Measurements from ENCODE around the gene CLEC7A. TPM values are rescaled to one million over a fixed set of nuclear protein-coding genes. Genes with fewer than 3 reads are reported as not detected.

CLEC7A gene
- total RNA-seq, 1 experiment from 2014 or later, result not detected

DNA sequence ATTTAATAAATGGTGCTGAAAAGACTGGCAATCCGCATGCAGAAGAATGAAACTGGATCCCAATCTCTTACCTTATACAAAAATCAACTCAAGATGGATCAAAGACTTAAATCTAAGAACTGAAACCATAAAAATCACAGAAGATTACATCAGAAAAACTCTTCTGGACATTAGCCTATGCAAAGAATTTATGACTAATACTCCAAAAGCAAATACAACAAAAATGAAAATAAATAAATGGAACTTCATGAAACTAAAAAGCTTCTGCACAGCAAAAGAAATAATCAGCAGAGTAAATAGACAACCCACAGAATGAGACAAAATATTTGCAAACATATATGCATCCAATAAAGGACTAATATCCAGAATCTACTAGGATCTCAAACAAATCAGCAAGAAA is 16.9 kb downstream of the CLEC7A start:
- Histone ChIP-seq H3K4me3 (no peak overlapping the region), H3K36me3 (no peaks in the 10 kb centered on the region), H3K9me3 (no peaks in the 10 kb centered on the region; the same call in 1 of the 2 replicates), H3K27me3 (no peaks in the 10 kb centered on the region)
- no peak for DNase-seq

DNA sequence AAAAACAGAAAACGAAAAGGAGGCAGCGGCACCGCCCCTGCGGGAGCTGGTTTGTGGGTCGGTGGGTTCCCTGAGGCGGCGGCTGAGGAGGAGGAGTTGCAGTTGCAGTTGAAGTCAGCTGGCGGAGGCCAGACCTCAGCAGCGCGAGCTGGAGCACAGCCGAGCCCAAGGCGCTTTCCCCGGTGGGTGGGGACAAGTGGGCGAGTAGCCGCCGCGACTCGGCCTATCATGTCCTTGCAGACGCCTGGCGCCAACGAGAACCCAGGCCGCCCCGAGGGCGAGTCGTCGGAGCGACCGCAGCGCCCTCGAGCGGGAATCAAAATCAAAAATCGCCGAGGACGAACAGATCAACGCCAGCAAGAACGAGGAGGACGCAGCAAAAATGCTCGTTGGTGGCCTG is 18.5 kb downstream of the CLEC7A start:
- no peaks in the 10 kb centered on the region for H3K27me3 ChIP-seq
- no peaks in the 10 kb centered on the region; the same call in 1 of the 2 replicates for H3K9me3 ChIP-seq
- DNase-seq, result no peak
- H3K36me3 ChIP-seq, result no peaks in the 10 kb centered on the region
- H3K4me3 ChIP-seq, result no peak overlapping the region

DNA sequence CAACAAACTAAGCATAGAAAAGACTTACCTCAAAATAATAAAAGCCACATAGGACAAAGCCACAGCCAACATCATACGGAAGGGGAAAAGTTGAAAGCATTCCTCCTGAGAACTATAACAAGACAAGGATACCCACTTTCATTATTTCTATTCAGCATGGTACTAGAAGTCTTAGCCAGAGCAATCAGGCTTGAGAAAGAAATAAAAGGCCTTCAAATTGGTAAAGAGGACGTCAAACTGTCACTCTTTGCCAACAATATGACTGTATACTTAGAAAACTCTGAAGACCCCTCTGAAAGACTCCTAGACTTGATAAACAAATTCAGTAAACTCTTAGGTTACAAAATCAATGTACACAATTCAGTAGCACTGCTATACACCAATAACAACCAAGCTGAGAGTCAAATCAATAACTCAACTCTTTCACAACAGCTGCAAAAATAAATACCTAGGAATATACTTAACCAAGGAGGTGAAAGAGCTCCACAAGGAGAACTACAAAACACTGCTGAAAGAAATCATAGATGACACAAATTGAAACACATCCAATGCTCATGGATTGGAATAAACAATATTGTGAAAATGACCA is 19.6 kb downstream of the CLEC7A start:
- no peak for DNase-seq

DNA sequence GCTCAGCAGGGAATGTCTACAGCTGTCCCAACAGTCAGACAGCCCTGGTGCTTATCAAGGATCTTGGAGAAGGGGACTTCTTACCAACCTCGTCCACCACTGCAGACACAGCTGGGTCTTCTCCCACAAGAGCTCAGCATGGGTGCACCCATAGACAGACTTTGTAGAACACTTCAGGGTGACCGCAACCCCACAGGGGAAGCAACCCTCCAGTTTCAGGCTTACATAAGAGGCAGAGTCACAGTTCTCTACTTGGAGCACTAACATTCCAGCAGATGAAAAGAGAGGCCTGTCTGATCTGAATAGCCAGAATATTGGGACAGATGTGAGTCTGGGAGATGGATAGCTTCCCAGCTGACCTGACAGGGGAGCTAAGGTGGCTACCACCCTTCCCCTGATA is 27.7 kb downstream of the CLEC7A start:
- H3K9me3 ChIP-seq, result peaks cover 3% of the 10 kb centered on the region
- no peaks in the 10 kb centered on the region for H3K27me3 ChIP-seq
- no peak for DNase-seq
- H3K36me3 ChIP-seq, result no peaks in the 10 kb centered on the region
- no peak overlapping the region for H3K4me3 ChIP-seq

More for the DNA sequence above, 19.6 kb downstream of the CLEC7A start:
- H3K4me3 ChIP-seq, result no peak overlapping the region
- no peaks in the 10 kb centered on the region for H3K27me3 ChIP-seq
- H3K9me3 ChIP-seq, result no peaks in the 10 kb centered on the region; the same call in 1 of the 2 replicates
- no peaks in the 10 kb centered on the region for H3K36me3 ChIP-seq

DNA sequence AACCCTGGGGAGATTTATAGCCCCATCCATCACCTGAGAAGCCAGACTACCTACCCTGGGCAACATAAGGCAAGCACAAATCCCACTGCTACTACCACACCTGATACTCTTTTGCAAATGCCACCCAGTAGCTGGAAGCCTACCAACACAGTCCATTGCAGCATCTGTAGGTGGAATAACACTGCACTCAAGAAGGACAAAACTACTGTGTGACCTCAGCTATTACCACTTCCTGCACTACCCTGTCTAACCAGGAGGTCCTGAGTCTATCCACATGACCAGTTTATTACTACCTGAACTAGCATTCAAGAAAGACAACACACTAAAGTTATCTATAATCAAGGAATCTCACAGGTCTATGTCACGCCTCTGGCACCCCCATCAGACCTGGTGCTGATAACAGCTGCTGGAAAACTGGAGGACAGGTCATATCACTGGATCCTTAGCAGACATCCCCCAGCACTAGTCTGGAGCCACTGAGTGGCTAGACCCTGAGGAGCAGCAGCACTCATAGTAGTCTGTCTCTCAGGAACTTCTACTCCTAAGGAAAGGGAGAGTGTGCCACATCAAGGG is 28.3 kb downstream of the CLEC7A start:
- DNase-seq, result no peak
- Histone ChIP-seq H3K4me3 (no peak overlapping the region), H3K27me3 (no peaks in the 10 kb centered on the region), H3K9me3 (peaks cover 3% of the 10 kb centered on the region), H3K36me3 (no peaks in the 10 kb centered on the region)

DNA sequence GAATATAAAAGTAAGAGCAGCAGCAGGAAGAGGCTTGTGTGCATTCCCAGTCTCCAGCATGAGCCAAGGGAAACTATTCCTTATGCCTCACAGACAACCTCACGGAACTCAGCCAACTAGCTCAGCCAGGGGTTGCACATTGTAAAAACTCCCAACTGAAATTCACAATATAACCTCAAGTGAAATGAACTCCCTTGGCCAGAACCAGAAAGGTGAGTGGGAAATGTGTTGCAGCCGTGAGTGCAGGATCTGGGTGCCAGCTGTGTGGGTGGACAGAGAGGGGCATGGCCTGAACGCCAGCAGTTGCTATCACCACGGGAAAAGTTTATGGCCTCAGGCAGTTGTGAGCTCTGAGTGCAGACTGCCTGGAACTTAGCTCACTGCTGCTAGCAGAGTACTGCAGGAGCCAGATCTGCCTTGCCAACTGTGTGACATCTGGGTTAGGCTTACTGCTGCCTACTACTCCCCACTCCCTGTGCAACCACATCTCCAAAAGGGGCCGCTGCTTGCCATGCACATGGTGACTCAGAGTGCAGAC is 28.9 kb downstream of the CLEC7A start:
- H3K27me3 ChIP-seq, result no peaks in the 10 kb centered on the region
- peaks cover 3% of the 10 kb centered on the region for H3K9me3 ChIP-seq
- peak overlapping the region; percentile 16; the same call in 1 of the 2 replicates for H3K4me3 ChIP-seq
- no peaks in the 10 kb centered on the region for H3K36me3 ChIP-seq
- DNase-seq, result peak; percentile 88

DNA sequence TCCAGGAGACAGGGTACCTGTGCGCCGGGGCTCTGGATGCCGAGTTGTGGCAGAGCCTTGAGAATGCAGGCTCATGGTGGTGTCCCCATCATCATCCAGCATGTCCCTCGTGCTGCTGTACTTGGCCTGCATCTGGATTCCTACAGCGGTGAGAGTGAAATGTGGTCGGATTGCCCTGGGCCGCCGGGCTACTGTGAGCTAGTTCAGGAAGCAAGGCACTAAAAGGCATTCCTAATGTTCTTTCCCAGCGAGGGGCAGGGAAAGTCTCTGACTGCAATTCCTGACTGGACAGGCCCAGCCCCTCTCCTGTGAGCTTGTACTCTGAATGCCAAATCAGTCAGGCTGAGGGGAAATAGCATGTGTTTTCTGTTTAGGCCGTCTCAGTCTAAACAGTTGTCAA is 31.2 kb downstream of the CLEC7A start, which contains the start of gene CLEC1A:
TSS of gene CLEC1A (minus strand) at position 195 of the 400 bp plus-strand sequence. CDS start at position 132, 63 bp downstream.
- H3K36me3 ChIP-seq, result no peaks in the 10 kb centered on the region
- H3K27me3 ChIP-seq, result no peaks in the 10 kb centered on the region
- peak; percentile 23 for DNase-seq
- no peak within 1 kb of the TSS for H3K4me3 ChIP-seq
- no peaks in the 10 kb centered on the region; the same call in 1 of the 2 replicates for H3K9me3 ChIP-seq

DNA sequence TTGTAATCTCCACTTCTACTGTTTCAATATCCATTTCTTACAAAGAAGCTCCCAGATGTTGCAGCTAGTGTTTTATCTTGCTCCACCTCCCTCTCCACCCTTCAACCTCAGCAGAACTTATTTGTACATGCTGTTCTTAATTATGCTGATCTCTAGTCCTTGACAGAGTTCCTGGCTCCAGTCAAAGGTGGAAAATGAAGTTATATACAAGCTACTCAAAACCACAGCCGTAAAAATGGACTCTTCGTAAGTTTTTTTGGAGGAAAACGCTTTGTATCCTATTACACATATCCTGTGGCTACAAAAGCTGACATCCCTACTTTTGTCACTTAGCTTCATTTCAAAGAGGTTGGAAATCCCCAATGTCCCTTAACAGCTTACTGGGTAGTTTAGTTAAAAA is 32.5 kb downstream of the CLEC7A start:
- no peaks in the 10 kb centered on the region for H3K36me3 ChIP-seq
- no peaks in the 10 kb centered on the region for H3K9me3 ChIP-seq
- H3K4me3 ChIP-seq, result no peak overlapping the region
- no peak for DNase-seq
- H3K27me3 ChIP-seq, result no peaks in the 10 kb centered on the region

DNA sequence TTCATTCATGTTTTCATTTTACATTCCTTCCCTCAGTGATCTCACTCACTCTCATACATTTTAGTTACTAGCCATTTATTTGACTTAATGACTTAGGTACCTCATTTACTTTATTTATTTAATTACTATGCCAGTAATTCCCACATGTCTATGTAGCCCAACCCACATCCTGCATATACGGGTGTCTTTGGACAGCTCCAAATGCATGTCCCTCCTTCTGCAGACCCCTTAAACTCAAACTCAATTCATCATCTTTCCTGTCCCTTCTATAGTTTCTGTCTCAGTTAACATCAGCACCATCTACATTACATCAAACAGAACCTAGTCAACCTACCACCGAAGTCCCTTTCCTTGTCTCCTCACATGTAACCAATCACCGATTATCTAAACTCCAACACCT is 34.0 kb downstream of the CLEC7A start:
- DNase-seq, result no peak
- H3K27me3 ChIP-seq, result no peaks in the 10 kb centered on the region
- no peak overlapping the region for H3K4me3 ChIP-seq
- H3K9me3 ChIP-seq, result no peaks in the 10 kb centered on the region
- H3K36me3 ChIP-seq, result no peaks in the 10 kb centered on the region

DNA sequence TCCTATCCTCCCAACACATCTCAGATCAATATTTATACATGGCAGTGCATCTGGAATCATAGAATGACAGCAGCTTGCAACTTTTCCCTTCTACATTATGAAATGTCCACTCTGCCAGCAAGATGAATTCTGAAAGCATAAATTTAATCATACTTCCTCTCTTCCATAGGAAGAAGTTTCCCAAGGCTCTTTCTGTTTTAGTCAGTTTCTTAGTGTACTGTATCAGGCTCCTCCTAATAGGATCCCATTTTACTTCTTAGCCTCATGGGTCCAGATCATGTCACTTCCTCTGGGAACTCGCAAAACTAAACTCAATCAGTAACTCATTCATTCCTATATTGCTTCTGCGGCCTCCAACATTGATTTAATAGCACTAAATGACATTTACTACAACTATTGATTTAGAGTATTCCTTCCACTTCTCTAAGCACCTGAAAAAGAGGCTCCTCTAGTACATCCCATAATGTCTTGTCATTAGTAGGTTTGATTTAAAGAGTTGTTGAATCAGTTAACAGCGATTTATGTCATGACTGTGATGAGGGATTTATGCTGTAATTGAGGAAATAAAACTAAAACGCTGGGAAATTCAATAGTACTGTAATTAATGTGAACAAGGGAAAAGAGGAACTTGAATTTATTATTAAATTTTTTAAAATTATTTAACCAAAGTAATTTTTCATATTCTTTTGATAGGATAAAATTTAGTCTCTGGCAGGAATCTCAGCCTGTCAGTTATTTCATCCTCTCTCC is 35.2 kb downstream of the CLEC7A start:
- no peak for DNase-seq
- H3K27me3 ChIP-seq, result no peaks in the 10 kb centered on the region
- no peaks in the 10 kb centered on the region for H3K9me3 ChIP-seq
- no peak overlapping the region for H3K4me3 ChIP-seq
- H3K36me3 ChIP-seq, result no peaks in the 10 kb centered on the region

DNA sequence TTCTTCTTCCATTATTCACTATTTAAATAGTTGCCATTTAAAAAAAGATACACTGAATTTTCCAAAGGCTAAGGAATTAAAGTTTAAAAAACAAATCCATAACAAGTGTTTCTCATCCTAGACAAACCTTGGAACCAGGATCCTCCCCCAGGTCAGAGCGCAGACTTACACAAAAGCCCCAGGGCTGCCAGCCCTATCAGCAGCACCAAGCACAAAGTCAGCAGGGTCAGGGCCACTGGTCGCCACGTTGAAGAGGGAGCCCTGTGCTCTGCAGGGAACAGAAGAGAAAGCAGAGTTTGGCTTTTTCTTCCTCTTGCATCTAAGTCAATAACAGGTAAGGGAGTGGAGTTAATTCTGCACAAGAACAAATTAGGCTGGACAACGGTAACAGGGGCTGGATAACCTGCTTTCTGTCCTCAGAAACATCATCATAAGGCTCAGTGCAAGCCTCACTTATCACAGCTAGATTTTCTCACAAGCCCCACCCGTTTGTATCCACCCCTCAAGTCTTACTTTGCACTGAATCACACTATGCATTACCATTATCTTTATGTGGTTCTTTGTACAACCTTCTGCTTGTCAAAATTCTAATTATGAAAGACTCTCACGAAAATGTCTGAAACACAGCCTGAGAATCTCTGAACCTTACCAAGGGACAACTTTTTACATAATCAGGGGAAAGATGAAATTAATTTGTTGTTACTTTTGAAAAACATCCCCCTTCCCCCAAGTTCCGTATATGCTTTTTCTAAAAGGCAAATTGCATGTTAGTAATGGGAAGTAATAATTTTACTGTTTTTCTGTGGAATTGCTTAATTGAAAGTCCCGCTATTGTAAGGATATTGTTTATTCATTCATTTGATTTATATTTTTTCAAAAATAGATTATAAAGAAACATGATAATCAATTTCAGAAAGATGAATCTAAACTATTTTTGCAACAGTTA is 40.8 kb downstream of the CLEC7A start:
- no peak overlapping the region for H3K4me3 ChIP-seq
- H3K9me3 ChIP-seq, result peaks cover 6% of the 10 kb centered on the region; the same call in 1 of the 2 replicates
- H3K36me3 ChIP-seq, result no peaks in the 10 kb centered on the region
- H3K27me3 ChIP-seq, result no peaks in the 10 kb centered on the region
- DNase-seq, result no peak

DNA sequence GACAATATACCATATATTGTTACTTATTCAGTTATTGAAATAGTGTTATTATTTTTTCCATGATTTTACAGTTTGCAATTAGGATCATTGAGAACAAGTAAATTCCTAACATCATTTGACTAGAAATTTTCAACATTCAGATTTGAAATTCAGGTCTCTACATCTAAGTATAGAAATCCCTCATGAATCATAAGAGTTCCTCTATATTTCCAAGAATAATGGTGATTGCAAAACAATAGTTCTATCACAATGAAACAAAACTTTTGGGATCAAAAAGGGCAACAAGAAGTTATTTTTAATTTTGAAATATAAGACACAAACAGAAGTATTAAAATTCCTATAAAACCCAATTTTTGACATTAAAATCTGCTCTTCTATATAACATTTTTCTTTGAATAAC is 42.0 kb downstream of the CLEC7A start:
- no peak for DNase-seq
- Histone ChIP-seq H3K4me3 (no peak overlapping the region), H3K9me3 (peaks cover 6% of the 10 kb centered on the region; the same call in 1 of the 2 replicates), H3K36me3 (no peaks in the 10 kb centered on the region), H3K27me3 (no peaks in the 10 kb centered on the region)

DNA sequence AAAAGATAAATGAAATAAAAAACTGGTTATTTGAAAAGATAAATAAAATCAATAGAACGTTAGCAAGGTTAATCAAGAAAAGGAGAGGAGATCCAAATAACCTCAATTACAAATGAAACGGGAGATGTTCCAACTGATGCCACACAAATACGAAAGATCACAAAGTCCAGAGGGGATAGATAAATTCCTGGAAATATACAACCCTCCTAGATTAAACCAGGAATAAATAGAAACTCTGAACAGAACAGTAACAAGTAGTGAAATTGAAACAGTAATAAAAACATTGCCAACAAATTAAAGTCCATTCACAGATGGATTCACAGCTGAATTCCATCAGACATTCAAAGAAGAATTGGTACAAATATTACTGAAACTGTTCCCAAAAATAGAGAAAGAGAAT is 43.6 kb downstream of the CLEC7A start:
- Histone ChIP-seq H3K9me3 (peaks cover 6% of the 10 kb centered on the region; the same call in 1 of the 2 replicates), H3K4me3 (no peak overlapping the region), H3K27me3 (no peaks in the 10 kb centered on the region), H3K36me3 (no peaks in the 10 kb centered on the region)
- DNase-seq, result no peak

DNA sequence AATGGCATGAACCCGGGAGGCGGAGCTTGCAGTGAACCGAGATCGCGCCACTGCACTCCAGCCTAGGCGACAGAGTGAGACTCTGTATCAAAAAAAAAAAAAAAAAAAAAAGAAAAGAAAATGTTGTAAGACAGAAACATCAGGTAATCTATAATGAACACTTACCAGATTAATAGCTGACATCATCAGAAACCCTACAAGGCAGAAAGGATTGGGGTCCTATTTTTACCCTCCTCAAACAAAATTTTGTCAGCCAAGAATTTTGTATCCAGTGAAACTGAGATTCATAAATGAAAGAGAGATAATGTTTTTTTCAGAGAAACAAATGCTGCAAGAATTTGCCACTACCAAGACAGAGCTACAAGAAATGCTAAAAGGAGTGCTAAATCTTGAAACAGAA is 45.3 kb downstream of the CLEC7A start:
- H3K4me3 ChIP-seq, result no peak overlapping the region

DNA sequence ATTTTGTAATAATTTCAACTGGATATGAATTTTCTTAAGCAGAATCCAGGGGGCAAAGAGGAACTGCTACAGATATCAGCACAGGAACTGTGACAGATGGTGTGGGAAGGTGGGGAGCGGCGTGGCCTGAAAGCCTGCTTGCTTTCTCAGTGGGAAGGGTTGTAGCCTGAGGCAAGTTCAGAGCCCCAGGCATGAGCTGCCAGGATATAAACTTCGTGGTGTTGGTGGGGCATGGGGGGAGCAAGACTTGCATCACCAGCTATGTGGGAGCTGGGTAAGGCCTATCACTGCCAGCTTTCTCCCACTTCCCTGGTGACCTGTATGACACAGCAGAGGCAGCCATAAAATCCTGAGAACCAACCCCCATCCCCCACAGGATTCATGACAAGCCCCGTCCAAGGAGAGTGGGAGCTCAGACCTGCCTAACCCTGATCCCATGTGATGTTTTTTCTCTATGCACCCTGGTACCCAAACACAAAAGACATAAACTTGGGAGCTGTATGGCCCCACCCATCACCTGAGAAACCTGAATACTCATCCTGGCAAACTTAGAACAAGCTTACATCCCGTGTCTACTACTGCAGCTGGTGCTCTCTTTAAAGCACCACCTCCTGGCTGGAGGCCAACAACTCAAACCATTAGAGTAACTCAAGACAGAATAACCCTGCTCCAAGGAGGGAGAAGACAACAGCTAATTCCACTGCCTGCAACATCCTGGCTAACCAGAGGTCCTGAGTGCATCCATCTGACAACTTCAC is 47.7 kb downstream of the CLEC7A start:
- DNase-seq, result no peak
- Histone ChIP-seq H3K4me3 (no peak overlapping the region), H3K36me3 (no peaks in the 10 kb centered on the region)

More for the DNA sequence above, 45.3 kb downstream of the CLEC7A start:
- Histone ChIP-seq H3K36me3 (no peaks in the 10 kb centered on the region), H3K27me3 (no peaks in the 10 kb centered on the region), H3K9me3 (peaks cover 6% of the 10 kb centered on the region; the same call in 1 of the 2 replicates)
- DNase-seq, result no peak

DNA sequence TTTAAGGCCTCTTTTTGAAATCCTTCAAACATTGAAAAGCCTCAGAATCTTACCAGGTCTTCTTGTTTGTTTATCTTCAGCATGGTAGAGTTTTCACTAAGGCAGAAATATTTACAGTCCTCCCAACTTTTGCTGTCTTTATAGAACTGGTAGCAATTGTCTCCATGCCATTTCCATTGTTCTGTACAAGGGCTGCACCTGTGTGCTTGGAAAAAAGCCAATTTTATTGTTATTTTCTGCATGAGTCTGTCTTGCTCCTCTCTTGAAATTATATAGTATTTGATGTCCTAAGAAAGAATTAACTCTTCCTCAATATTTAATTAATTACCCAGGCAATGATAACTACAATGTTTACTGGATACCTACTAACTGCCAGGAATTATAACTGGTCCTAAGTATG is 54.5 kb downstream of the CLEC7A start:
- Histone ChIP-seq H3K27me3 (no peaks in the 10 kb centered on the region), H3K36me3 (no peaks in the 10 kb centered on the region), H3K9me3 (no peaks in the 10 kb centered on the region), H3K4me3 (no peak overlapping the region)
- DNase-seq, result no peak

More for the DNA sequence above, 47.7 kb downstream of the CLEC7A start:
- H3K9me3 ChIP-seq, result peaks cover 6% of the 10 kb centered on the region; the same call in 1 of the 2 replicates
- no peaks in the 10 kb centered on the region for H3K27me3 ChIP-seq

All from MG63 (cell line).